ENCODE data around the gene HAUS7.

Gene HAUS7

DNA sequence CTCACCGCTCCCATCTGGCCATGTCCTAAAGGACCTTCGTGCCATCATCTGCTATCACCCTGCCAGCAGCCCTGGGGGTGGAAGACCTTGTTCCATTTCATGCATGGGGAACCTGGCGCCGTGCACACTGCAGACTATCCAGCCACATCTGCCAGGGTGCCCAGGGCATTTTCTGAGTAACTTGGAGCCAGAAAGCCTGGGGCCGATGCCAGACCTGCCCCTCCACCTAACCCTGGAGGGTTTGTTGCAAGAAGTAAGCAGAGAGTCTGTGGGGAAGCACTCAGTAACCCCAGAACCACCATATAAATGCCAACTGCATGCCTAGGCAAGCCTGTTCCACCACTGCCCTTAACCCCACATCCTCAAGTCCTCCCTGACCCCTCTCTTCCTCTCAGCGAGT, 7.3 kb downstream of the HAUS7 start:
- DNase-seq (ENCODE audit: low read depth, low spot score), result no peak
- H3K4me3 ChIP-seq (ENCODE audit: low read length), result no peak overlapping the region

DNA sequence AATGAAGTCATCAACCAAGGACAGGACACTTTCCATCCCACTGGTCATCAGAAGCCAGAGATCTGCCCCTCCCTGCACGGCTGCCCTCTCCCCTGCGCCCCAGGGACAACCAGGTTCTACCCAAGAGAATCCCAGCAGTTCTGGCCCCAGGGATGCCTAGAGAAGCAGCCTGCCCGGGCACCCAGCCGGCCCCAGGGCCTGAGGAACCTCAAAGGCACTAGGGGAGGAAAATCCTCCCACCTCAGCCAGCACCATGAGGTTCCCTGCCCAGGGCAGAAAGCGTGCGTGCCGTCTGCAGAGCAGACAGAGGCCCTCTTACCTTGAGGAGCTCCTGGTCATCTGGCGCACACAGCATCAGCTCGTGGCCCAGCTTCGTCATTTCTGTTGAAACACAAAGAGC, 8.1 kb downstream of the HAUS7 start:
- no peak overlapping the region for H3K4me3 ChIP-seq (ENCODE audit: low read length)

DNA sequence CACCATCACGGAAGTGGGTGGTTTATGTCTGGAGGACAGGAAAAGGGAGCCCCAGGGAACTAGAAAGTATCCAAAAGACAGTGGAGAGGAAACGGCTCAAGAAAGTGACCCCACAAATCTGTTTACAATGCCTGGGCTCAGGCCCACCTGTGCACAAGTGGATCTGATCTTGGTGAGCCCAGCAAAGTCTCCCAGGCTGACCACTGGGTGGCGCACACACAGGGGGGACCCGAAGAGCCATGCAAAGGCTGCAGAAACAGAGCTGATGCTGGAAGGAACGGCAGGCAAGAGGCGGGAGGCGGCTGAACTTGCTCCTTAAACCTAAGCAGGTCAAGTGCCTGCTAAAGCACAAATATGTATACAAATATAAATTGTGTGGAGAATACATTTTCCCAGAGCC, 9.6 kb downstream of the HAUS7 start:
- DNase-seq (ENCODE audit: low read depth, low spot score), result no peak

More for the DNA sequence above, 8.1 kb downstream of the HAUS7 start:
- no peak for DNase-seq (ENCODE audit: low read depth, low spot score)

GRCh38 chrX:153459986-153460385, 10.4 kb downstream of the HAUS7 start:
- no peak overlapping the region for H3K4me3 ChIP-seq (ENCODE audit: low read length)
- no peak for DNase-seq (ENCODE audit: low read depth, low spot score)

More for the DNA sequence above, 9.6 kb downstream of the HAUS7 start:
- H3K4me3 ChIP-seq (ENCODE audit: low read length), result no peak overlapping the region

GRCh38 chrX:153458476-153458875, 11.9 kb downstream of the HAUS7 start:
- no peak overlapping the region for H3K4me3 ChIP-seq (ENCODE audit: low read length)
- DNase-seq (ENCODE audit: low read depth, low spot score), result no peak

DNA sequence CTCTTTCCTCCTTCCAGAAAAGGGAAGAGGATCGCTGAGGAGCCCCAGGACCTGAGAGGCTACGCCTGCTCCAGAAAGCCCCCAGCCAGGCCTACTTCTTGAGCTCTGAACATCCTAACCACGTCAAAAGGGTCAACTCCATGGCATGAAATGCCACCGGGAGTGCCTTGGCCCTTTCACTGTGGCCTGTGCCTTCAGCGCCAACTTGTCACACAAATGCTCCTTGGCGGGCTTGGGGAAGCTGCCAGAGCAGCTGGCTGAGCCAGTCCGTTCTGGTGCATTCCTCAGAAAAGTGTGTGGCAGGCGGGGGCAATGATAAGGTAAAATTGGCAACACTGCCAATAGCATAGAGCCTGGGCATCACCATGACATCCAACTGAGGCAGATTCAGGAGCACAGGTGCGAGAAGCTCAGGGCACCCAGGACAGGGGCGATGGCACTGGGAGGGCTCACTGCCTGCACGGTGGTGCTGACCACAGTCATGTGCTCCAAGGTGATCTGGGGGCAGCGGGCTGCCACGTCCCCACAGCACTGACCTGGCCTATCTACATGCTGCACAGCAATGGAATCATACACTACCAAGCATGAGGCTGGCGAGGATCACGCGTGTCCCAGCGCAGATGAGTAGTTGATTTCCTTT, 12.4 kb downstream of the HAUS7 start:
- no peak for DNase-seq (ENCODE audit: low read depth, low spot score)
- no peak overlapping the region for H3K4me3 ChIP-seq (ENCODE audit: low read length)

- no peak overlapping the region for H3K4me3 ChIP-seq (ENCODE audit: low read length)
- DNase-seq (ENCODE audit: low read depth, low spot score), result no peak
These were observed 13.1 kb downstream of the HAUS7 start for GRCh38 chrX:153457136-153457825.

- DNase-seq (ENCODE audit: low read depth, low spot score), result no peak
- no peak overlapping the region for H3K4me3 ChIP-seq (ENCODE audit: low read length)
These were observed 13.7 kb downstream of the HAUS7 start for GRCh38 chrX:153456704-153457103.

GRCh38 chrX:153456161-153456560, 14.2 kb downstream of the HAUS7 start:
- no peak for DNase-seq (ENCODE audit: low read depth, low spot score)
- no peak overlapping the region for H3K4me3 ChIP-seq (ENCODE audit: low read length)

DNA sequence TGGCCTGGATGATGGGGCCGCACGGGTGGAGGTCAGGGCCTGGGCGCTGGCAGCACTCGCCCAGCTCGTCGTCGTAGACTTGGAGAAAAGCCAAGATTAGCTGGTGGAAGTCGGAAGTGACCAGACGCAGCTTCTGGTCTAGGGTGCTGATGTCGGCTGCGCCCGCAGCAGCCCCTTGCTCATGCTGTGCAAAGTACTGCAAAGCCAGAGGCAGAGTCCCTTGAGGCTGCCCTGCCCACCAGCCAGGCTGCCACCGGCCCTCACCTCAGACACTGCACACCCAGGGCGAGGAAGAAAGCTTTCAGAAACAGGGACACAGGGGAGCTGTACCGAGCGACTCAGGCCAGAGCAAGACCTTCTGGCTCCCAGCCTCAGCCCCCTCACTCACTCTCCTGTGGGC, 14.8 kb downstream of the HAUS7 start:
- H3K4me3 ChIP-seq (ENCODE audit: low read length), result no peak overlapping the region
- no peak for DNase-seq (ENCODE audit: low read depth, low spot score)

GRCh38 chrX:153454901-153455550, 15.3 kb downstream of the HAUS7 start:
- DNase-seq (ENCODE audit: low read depth, low spot score), result no peak
- H3K4me3 ChIP-seq (ENCODE audit: low read length), result no peak overlapping the region

- DNase-seq (ENCODE audit: low read depth, low spot score), result no peak
- H3K4me3 ChIP-seq (ENCODE audit: low read length), result no peak overlapping the region
These were observed 19.5 kb downstream of the HAUS7 start for GRCh38 chrX:153450949-153451277.

GRCh38 chrX:153450114-153450948, 20.0 kb downstream of the HAUS7 start:
- DNase-seq (ENCODE audit: low read depth, low spot score), result no peak
- no peak overlapping the region for H3K4me3 ChIP-seq (ENCODE audit: low read length)

- DNase-seq (ENCODE audit: low read depth, low spot score), result no peak
- H3K4me3 ChIP-seq (ENCODE audit: low read length), result no peak overlapping the region
These were observed 20.8 kb downstream of the HAUS7 start for GRCh38 chrX:153449368-153450113.

GRCh38 chrX:153448556-153449367, 21.6 kb downstream of the HAUS7 start:
- no peak overlapping the region for H3K4me3 ChIP-seq (ENCODE audit: low read length)
- DNase-seq (ENCODE audit: low read depth, low spot score), result no peak

DNA sequence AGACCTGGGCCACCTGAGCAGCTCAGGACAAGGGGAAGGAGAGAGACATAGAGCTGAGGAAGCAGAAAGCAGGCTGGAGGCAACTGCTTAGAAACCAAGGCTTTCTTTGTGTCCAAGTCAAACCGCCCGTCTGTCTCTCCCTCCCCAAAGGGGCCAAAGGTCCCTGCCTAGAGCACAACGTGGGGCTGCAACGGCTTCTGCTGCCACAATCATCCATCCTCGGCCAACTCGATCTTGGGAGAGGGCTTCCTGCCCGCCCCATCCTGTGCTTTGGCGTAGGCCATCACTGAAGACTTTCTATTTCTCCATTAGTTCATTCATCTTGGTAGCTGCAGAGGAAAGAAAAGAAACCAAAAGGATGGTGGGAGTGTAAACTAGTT, 22.8 kb downstream of the HAUS7 start:
- no peak for DNase-seq (ENCODE audit: low read depth, low spot score)
- H3K4me3 ChIP-seq (ENCODE audit: low read length), result no peak overlapping the region

DNA sequence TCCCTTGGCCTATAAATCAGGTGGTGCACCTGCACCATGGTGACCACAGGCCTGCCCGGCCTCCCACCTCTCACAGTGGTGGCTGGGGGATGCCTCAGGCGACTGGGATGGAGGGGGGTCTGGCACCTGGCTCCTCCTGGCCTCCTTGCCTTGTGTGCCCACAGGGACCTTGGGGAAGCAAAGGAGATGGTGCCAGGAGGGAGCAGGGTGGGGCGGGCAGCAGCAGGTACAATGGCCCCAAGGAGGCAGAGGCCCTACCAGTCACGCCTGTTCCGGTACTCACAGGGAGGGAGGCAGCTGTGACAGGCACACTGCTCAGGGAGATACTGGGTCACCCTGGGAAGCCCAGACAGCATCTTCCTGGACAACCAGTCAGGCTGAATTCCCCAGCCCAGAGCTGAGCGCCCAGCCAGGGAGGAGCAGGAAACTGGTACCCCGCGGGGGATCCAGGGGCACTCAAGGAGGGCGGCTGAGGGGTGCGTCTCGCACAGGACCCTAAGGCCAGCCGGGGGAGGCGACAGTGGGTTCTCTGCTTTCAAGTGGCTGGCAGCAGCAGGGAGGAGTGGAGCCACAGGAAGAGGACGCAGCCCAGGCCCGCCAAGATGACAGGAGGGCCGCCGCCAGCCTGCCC, 23.3 kb downstream of the HAUS7 start:
- DNase-seq (ENCODE audit: low read depth, low spot score), result no peak
- no peak overlapping the region for H3K4me3 ChIP-seq (ENCODE audit: low read length)

DNA sequence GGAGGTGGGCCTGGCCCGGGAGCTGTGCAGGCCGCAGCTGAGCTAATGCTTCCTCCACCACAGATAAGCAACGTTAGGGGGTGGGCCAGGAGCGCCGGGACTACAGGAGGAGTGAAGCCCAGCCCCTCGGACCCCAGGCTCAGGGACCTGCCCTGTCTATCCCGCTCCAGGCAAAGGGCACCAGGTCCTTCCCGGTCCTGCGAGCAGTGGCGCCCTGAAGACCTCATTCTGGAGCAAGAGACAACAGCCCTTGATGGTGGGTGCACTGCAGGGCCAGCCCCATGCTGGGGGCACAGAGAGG, 23.8 kb downstream of the HAUS7 start:
- no peak overlapping the region for H3K4me3 ChIP-seq (ENCODE audit: low read length)
- DNase-seq (ENCODE audit: low read depth, low spot score), result no peak

Data from Jurkat, Clone E6-1 (cell line).